ENCODE results near the gene IGFBP3. TPM values are rescaled to one million over a fixed set of nuclear protein-coding genes. Genes with fewer than 3 reads are reported as not detected.

IGFBP3 gene
- total and polyA plus RNA-seq, 9 of the 15 experiments (the other 6 are each of a cell fraction or from before 2014, with no cell fraction given): 0.08 to 0.22 (median 0.10) TPM; not detected in 5

GRCh38 chr7:45890902-45891461 lies 30.1 kb downstream of the IGFBP3 start:
- intact Hi-C loops (cut with micrococcal nuclease): loop anchor here (1.0 kb wide), 1 partner anchor 1289 kb away; no protein-coding TSS in a partner anchor
- CTCF ChIA-PET (ENCODE audit: low intra/inter-chr PET ratio): interaction anchor here (0.5 to 1.6 kb wide), 3 partner anchors 172 to 1198 kb away, joined by 3 to 5 read pairs (median 3); no protein-coding TSS in a partner anchor
- no peaks in the 10 kb centered on the region for H3K79me2 ChIP-seq (ENCODE audit: control insufficient read depth, insufficient read depth, low read length)
- H3K9ac ChIP-seq (ENCODE audit: insufficient read depth in 1 of 2, low read depth in 2 of 2, low read length in 2 of 2): no peak overlapping the region
- H3K4me3 ChIP-seq: no peak overlapping the region
- H3K27me3 ChIP-seq (ENCODE audit: control insufficient read depth in 2 of 2, insufficient read depth in 2 of 2, low read length in 2 of 2): peaks cover 7 to 35% of the 10 kb centered on the region in 2 experiments; a peak in 4 of 5 replicates
- H3K36me3 ChIP-seq (ENCODE audit: control insufficient read depth, insufficient read depth, low read length): no peaks in the 10 kb centered on the region
- POLR2A ChIA-PET: no interaction called here
- 0% methylated on average over 6 of the region's 6 CpGs for WGBS (ENCODE audit: insufficient coverage, low coverage, missing lambda C conversion rate)
- H3K27ac ChIP-seq (ENCODE audit: extremely low read depth, low read depth, low read length): no peak overlapping the region
- no TSS peak for BruUV-seq (replicated peaks)
- peaks cover 0 to 6% of the 10 kb centered on the region in 2 experiments; a peak in 2 of 5 replicates for H3K4me1 ChIP-seq (replicated peaks in 1 of 2; ENCODE audit: control insufficient read depth in 2 of 2, insufficient read depth in 2 of 2, low read length in 2 of 2)
- H2AFZ ChIP-seq (ENCODE audit: low read depth, low read length): no peak overlapping the region
- no peaks in the 10 kb centered on the region for H3K9me3 ChIP-seq (replicated peaks; ENCODE audit: control insufficient read depth, insufficient read depth, low read depth, low read length)
- no peak overlapping the region for H3K4me2 ChIP-seq (ENCODE audit: insufficient read depth, low read length)
- peak; percentile 71 for FAIRE-seq
- in situ Hi-C loops (cut with MboI): no loop called here
- ATAC-seq: no peak
- no peaks in the 10 kb centered on the region for H3K9me1 ChIP-seq (ENCODE audit: control insufficient read depth, insufficient read depth, low read length)
- peak; percentile 20 to 38 (median 34) for DNase-seq (ENCODE audit: extremely low read depth in 1 of 4, low spot score in 3 of 4)
- H4K20me1 ChIP-seq (replicated peaks; ENCODE audit: control insufficient read depth, insufficient read depth, low read length): no peaks in the 10 kb centered on the region
- no peak for TF ChIP-seq CTBP1 (IDR thresholded peaks at IDR 0.05; ENCODE audit: borderline replicate concordance)
- TF ChIP-seq, protein P1, sequence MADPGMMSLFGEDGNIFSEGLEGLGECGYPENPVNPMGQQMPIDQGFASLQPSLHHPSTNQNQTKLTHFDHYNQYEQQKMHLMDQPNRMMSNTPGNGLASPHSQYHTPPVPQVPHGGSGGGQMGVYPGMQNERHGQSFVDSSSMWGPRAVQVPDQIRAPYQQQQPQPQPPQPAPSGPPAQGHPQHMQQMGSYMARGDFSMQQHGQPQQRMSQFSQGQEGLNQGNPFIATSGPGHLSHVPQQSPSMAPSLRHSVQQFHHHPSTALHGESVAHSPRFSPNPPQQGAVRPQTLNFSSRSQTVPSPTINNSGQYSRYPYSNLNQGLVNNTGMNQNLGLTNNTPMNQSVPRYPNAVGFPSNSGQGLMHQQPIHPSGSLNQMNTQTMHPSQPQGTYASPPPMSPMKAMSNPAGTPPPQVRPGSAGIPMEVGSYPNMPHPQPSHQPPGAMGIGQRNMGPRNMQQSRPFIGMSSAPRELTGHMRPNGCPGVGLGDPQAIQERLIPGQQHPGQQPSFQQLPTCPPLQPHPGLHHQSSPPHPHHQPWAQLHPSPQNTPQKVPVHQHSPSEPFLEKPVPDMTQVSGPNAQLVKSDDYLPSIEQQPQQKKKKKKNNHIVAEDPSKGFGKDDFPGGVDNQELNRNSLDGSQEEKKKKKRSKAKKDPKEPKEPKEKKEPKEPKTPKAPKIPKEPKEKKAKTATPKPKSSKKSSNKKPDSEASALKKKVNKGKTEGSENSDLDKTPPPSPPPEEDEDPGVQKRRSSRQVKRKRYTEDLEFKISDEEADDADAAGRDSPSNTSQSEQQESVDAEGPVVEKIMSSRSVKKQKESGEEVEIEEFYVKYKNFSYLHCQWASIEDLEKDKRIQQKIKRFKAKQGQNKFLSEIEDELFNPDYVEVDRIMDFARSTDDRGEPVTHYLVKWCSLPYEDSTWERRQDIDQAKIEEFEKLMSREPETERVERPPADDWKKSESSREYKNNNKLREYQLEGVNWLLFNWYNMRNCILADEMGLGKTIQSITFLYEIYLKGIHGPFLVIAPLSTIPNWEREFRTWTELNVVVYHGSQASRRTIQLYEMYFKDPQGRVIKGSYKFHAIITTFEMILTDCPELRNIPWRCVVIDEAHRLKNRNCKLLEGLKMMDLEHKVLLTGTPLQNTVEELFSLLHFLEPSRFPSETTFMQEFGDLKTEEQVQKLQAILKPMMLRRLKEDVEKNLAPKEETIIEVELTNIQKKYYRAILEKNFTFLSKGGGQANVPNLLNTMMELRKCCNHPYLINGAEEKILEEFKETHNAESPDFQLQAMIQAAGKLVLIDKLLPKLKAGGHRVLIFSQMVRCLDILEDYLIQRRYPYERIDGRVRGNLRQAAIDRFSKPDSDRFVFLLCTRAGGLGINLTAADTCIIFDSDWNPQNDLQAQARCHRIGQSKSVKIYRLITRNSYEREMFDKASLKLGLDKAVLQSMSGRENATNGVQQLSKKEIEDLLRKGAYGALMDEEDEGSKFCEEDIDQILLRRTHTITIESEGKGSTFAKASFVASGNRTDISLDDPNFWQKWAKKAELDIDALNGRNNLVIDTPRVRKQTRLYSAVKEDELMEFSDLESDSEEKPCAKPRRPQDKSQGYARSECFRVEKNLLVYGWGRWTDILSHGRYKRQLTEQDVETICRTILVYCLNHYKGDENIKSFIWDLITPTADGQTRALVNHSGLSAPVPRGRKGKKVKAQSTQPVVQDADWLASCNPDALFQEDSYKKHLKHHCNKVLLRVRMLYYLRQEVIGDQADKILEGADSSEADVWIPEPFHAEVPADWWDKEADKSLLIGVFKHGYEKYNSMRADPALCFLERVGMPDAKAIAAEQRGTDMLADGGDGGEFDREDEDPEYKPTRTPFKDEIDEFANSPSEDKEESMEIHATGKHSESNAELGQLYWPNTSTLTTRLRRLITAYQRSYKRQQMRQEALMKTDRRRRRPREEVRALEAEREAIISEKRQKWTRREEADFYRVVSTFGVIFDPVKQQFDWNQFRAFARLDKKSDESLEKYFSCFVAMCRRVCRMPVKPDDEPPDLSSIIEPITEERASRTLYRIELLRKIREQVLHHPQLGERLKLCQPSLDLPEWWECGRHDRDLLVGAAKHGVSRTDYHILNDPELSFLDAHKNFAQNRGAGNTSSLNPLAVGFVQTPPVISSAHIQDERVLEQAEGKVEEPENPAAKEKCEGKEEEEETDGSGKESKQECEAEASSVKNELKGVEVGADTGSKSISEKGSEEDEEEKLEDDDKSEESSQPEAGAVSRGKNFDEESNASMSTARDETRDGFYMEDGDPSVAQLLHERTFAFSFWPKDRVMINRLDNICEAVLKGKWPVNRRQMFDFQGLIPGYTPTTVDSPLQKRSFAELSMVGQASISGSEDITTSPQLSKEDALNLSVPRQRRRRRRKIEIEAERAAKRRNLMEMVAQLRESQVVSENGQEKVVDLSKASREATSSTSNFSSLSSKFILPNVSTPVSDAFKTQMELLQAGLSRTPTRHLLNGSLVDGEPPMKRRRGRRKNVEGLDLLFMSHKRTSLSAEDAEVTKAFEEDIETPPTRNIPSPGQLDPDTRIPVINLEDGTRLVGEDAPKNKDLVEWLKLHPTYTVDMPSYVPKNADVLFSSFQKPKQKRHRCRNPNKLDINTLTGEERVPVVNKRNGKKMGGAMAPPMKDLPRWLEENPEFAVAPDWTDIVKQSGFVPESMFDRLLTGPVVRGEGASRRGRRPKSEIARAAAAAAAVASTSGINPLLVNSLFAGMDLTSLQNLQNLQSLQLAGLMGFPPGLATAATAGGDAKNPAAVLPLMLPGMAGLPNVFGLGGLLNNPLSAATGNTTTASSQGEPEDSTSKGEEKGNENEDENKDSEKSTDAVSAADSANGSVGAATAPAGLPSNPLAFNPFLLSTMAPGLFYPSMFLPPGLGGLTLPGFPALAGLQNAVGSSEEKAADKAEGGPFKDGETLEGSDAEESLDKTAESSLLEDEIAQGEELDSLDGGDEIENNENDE (IDR thresholded peaks at IDR 0.05; ENCODE audit: low read depth, low read length): no peak
- no peak for TF ChIP-seq TSHZ1 (CRISPR knock-in tag; IDR thresholded peaks at IDR 0.05)
